Retinal pigment epithelial cell (primary cell): ENCODE results near the gene GNG7.
A peak's percentile ranks its signal among the peaks of the same experiment; 100 is the strongest.

Experiments used
- DNase-seq: peaks from one replicate; pipeline ENCODE4 v3.0.0-alpha.2; 2010; ENCODE audit warnings: low read depth
- H3K4me3 ChIP-seq: 2 replicates; pipeline ENCODE4 v1.5.1; 2011; ENCODE audit warnings: mild to moderate bottlenecking, low read length, control low read depth, moderate library complexity
- TF ChIP-seq, protein P1 (sequence below): conservative IDR thresholded peaks from 2 replicates; pipeline ENCODE4 v1.5.1; 2011; ENCODE audit warnings: low read depth, low read length, control low read depth, inconsistent platforms

The GNG7 gene

DNA sequence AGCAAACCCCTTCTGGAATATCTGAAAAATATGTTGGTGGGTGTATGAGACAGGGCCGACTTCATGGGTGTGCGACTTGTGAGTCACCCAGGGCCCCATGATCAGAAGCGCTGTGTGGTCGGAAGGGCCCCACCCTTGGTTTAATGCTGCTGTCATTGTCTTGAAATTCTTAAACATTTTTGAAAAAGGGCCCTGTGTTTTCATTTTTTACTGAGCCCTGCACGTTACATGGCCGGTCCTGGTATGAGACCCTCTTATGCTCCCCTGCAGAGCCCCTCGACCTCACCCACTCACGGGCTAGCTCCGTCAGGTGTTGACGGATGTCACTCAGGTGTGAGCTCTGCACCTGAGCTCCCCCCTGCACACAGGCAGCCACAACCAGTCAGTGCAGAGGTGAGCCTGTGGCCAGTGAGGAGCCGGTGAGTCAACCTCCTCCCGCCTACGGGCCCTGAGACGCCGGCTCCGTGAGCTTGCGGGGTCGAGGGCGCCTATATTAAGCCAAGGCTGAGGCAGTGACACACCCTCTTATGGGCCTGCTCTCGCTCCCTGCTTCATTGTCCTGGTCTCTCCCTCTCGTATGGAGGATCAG is 198.9 kb downstream of the GNG7 start:
- TF ChIP-seq, protein P1, sequence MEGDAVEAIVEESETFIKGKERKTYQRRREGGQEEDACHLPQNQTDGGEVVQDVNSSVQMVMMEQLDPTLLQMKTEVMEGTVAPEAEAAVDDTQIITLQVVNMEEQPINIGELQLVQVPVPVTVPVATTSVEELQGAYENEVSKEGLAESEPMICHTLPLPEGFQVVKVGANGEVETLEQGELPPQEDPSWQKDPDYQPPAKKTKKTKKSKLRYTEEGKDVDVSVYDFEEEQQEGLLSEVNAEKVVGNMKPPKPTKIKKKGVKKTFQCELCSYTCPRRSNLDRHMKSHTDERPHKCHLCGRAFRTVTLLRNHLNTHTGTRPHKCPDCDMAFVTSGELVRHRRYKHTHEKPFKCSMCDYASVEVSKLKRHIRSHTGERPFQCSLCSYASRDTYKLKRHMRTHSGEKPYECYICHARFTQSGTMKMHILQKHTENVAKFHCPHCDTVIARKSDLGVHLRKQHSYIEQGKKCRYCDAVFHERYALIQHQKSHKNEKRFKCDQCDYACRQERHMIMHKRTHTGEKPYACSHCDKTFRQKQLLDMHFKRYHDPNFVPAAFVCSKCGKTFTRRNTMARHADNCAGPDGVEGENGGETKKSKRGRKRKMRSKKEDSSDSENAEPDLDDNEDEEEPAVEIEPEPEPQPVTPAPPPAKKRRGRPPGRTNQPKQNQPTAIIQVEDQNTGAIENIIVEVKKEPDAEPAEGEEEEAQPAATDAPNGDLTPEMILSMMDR = no peak
- H3K4me3 ChIP-seq = no peak overlapping the region
- DNase-seq = peak; percentile 73

DNA sequence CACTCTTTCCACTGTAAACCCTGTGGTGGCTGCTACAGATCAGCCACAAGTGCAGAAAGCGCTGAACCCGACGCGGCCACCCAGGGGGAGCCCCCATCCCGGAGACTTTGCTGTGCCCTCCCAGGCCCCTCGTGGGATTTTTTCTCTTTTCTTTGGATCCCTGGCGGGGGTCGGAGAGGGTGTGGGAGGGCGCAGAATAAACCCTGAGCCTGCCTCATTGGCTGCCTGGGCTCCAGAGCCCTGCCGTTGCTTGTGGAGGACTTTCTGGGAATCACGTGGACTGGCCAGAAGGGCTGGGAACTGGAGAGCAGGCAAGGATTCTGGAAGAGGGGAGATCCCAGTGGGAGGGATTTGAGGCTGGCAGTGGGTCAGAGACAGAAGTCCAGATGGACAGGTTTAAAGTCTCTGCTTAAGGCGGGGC is 201.6 kb downstream of the GNG7 start:
- DNase-seq = no peak
- no peak overlapping the region for H3K4me3 ChIP-seq
- TF ChIP-seq, protein P1 = peak; percentile 25

DNA sequence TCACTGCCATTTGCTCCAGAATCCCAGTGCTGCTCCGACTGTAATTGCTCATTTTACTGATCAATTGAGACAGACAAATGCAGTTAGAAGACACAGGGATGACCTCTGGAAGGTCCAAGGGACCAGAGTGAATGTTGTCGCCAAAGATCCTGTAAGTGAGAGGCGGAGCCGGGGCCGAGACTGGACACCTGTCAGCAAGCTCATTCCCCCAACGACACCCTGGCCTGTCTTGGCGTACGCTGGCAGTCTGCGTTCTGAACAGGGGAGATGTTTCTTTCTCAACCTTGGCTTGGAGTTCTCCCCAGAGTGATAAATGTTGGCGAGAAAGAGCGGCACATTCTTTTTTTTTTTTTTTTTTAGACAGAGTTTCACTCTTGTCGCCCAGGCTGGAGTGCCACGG is 202.3 kb downstream of the GNG7 start:
- TF ChIP-seq, protein P1 = no peak
- H3K4me3 ChIP-seq = no peak overlapping the region
- no peak for DNase-seq

- TF ChIP-seq, protein P1 = no peak
- no peak overlapping the region for H3K4me3 ChIP-seq
- DNase-seq = no peak
These were observed 205.3 kb downstream of the GNG7 start for GRCh38 chr19:2497186-2497585.

DNA sequence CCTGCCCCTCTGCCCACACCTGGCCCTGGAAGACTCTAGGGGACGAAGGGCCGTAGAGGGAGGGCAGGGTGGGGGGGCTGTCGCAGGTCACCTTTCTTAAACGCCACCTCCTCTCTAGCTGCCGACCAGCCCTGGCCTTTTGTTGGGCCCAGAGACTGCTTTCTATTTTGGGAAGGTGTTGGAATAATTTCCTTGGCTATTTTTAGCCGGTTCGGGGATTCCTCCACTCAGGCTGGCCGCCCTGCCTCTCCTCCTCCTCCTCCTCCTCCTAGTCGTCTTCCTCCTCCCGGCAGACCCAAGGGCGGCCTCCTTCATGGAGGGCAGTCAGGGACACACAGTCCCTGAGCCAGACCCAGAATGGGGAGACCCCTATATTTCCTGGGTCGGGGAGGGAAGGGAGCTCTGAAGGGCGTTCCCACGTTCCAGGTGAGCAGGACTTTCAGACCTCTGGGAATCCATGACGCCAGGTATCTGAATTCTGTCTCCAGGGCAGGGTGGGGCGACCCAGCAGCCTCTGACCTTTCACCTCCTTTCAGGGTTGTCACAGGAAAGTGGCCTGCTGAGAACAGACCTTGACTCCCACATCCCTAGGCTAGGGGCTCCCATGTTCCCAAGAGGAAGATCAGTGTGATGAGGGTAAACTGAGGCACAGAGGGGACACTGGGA is 206.7 kb downstream of the GNG7 start:
- DNase-seq = no peak
- no peak overlapping the region for H3K4me3 ChIP-seq
- TF ChIP-seq, protein P1 = no peak

DNA sequence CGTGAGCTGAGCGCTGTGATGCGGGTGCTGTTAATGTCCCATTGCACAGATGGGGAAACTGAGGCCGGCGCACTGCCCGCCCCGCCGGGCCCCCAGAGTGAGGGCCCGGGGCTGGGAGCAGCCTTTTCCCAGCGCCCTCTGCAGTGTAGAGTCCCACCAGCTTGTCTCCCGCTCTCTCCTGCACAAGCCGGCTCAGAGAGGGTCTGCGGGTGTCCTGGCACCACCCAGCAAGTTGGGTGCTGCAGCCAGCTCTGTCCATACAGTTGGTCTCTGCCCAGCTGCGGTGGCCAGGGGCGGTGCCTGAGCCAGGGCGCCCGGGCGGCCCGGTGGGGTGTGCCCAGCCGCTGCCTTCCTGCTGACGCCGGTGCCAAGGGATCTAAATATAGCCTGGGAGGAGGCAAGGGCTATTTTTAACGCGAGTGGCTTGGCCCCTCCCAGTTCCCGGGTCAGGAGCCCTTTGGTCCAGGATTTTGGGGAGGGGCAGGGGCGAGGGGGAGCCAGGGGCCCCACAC is 207.3 kb downstream of the GNG7 start:
- peak overlapping the region; percentile 45 for H3K4me3 ChIP-seq
- TF ChIP-seq, protein P1 = no peak
- DNase-seq = peak; percentile 73
